ENCODE measurements around the gene USP3.

DNA sequence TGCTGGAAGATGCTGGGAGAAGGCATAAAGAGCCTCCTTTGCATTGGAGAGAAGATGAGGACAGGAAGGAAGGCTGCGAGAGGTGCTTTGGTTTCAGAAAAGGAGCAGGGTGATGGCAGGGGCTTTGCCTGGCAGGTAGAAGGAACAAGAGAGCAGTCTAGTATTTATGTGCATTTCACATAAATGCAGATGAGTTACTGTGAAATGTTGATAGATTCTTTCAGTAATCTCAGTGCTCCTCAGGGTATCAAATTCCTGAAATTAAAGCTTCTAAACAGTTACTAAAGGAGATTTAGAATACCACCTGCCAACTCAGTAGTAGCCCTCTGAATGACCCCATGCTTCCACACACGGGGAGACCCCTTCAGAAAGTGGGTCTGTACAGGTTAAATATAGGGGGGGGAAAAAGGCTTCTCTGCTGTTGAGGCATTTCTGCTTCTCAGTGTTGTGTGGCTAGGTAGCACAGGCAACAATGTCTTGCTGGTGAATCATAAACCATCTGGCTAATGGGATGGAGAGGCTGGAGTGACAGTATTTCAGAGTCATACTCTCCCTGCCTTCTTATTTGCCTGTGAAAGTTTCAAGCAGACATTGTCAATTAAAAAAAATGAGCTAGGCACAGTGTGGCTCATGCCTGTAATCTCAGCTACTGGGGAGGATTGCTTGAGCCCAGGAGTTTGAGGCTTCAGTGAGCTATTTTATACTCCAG lies 78.5 kb downstream of the USP3 start:
- TF ChIP-seq, protein P1, sequence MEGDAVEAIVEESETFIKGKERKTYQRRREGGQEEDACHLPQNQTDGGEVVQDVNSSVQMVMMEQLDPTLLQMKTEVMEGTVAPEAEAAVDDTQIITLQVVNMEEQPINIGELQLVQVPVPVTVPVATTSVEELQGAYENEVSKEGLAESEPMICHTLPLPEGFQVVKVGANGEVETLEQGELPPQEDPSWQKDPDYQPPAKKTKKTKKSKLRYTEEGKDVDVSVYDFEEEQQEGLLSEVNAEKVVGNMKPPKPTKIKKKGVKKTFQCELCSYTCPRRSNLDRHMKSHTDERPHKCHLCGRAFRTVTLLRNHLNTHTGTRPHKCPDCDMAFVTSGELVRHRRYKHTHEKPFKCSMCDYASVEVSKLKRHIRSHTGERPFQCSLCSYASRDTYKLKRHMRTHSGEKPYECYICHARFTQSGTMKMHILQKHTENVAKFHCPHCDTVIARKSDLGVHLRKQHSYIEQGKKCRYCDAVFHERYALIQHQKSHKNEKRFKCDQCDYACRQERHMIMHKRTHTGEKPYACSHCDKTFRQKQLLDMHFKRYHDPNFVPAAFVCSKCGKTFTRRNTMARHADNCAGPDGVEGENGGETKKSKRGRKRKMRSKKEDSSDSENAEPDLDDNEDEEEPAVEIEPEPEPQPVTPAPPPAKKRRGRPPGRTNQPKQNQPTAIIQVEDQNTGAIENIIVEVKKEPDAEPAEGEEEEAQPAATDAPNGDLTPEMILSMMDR (IDR thresholded peaks at IDR 0.05), result no peak
- no peak for TF ChIP-seq POLR2A (IDR thresholded peaks at IDR 0.05)
- no peak for TF ChIP-seq POLR2AphosphoS5 (IDR thresholded peaks at IDR 0.05)
